ENCODE measurements around the gene ATRAID. TPM values are rescaled to one million over a fixed set of nuclear protein-coding genes. Genes with fewer than 3 reads are reported as not detected.

Gene ATRAID
- total and polyA plus RNA-seq, 2 of the 8 experiments (the other 6 are each of a cell fraction or from before 2014, with no cell fraction given), result 109 to 280 TPM

DNA sequence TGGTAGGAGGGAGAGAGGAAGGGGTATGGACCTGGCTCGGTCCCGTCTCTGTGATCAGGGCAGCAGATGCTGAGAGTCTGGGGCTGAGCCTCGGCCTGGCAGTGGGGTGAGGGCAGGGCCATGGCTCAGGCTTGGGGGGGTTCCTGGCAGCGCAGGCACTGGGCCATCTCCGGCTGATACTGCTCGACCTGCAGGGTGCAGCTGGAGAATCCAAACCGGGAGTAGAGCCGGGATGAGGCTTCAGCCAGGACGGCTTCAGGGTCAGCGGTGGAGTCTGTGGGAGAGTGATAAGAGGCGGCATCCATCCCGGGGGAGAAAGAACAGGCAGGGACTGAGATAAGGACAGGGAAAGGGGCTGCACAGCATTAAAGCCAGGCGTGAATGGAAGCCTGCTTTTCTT, 43.3 kb downstream of the ATRAID start (continued):
- TF ChIP-seq, protein P1, sequence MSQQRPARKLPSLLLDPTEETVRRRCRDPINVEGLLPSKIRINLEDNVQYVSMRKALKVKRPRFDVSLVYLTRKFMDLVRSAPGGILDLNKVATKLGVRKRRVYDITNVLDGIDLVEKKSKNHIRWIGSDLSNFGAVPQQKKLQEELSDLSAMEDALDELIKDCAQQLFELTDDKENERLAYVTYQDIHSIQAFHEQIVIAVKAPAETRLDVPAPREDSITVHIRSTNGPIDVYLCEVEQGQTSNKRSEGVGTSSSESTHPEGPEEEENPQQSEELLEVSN (IDR thresholded peaks at IDR 0.05), result no peak
- TF ChIP-seq POU5F1 (IDR thresholded peaks at IDR 0.05; ENCODE audit: low read depth, low read length) (no peak), CHD1 (IDR thresholded peaks at IDR 0.05; ENCODE audit: low read depth, low read length) (no peak), SP2 (IDR thresholded peaks at IDR 0.05; ENCODE audit: low read length) (no peak), SUZ12 (IDR thresholded peaks at IDR 0.05; ENCODE audit: low read length) (no peak), KDM5A (IDR thresholded peaks at IDR 0.05; ENCODE audit: low read length) (no peak), CTBP2 (IDR thresholded peaks at IDR 0.05; ENCODE audit: borderline replicate concordance, insufficient read depth, insufficient read length, low read length) (no peak), SIRT6 (IDR thresholded peaks at IDR 0.05; ENCODE audit: low read length) (no peak), CBX8 (IDR thresholded peaks at IDR 0.05; ENCODE audit: borderline replicate concordance, low read depth, low read length) (no peak)

All from H1 (cell line).